PFSK-1 (cell line): ENCODE measurements around the gene AFAP1L2.

Experiments
- FOXP2 ChIP-seq: optimal IDR thresholded peaks from 2 replicates; pipeline ENCODE3; 2011; ENCODE audit warnings: borderline replicate concordance, control low read depth, inconsistent platforms; ENCODE audit not compliant: insufficient read depth; ENCODE audit errors: extremely low read length, extremely low read depth
- POLR2AphosphoS5 ChIP-seq: IDR thresholded peaks from 2 replicates; pipeline ENCODE4 v1.6.1; 2012; ENCODE audit warnings: low read depth, mild to moderate bottlenecking, control low read depth, low read length, moderate library complexity
- REST ChIP-seq, 2 experiments: IDR thresholded peaks; 2 replicates each; pipeline versions ENCODE4 v1.6.1 to v1.8.0; 2011 to 2012; ENCODE audit warnings: low read depth in 2 of 2, low read length in 2 of 2, control low read depth in 1 of 2, inconsistent platforms in 1 of 2, mild to moderate bottlenecking in 1 of 2, moderate library complexity in 1 of 2; ENCODE audit not compliant: insufficient read depth in 1 of 2
- SIN3A ChIP-seq: IDR thresholded peaks from 2 replicates; pipeline ENCODE4 v1.6.1; 2012; ENCODE audit warnings: mild to moderate bottlenecking, low read length, moderate library complexity, borderline replicate concordance; ENCODE audit not compliant: insufficient read depth
- TAF1 ChIP-seq: IDR thresholded peaks from 2 replicates; pipeline ENCODE4 v1.6.1; 2012; ENCODE audit warnings: low read length, control low read depth, borderline replicate concordance; ENCODE audit not compliant: insufficient read depth

AFAP1L2 gene

GRCh38 chr10:114295393-114295792 is 108.9 kb downstream of the AFAP1L2 start:
- TF ChIP-seq SIN3A, result no peak

- no peak for TF ChIP-seq POLR2AphosphoS5
- TF ChIP-seq REST (IDR thresholded peaks at IDR 0.05; ENCODE audit: insufficient read depth in 1 of 2, low read depth in 2 of 2, low read length in 2 of 2), result no peak
- TF ChIP-seq SIN3A, result no peak
- TF ChIP-seq TAF1, result no peak
- TF ChIP-seq FOXP2, result no peak
Observed at GRCh38 chr10:114294549-114294948, 109.8 kb downstream of the AFAP1L2 start.

- no peak for TF ChIP-seq SIN3A
- no peak for TF ChIP-seq FOXP2
- TF ChIP-seq POLR2AphosphoS5, result no peak
- TF ChIP-seq TAF1, result no peak
- TF ChIP-seq REST (IDR thresholded peaks at IDR 0.05; ENCODE audit: insufficient read depth in 1 of 2, low read depth in 2 of 2, low read length in 2 of 2), result no peak
Observed at GRCh38 chr10:114293075-114293474, 111.2 kb downstream of the AFAP1L2 start.

DNA sequence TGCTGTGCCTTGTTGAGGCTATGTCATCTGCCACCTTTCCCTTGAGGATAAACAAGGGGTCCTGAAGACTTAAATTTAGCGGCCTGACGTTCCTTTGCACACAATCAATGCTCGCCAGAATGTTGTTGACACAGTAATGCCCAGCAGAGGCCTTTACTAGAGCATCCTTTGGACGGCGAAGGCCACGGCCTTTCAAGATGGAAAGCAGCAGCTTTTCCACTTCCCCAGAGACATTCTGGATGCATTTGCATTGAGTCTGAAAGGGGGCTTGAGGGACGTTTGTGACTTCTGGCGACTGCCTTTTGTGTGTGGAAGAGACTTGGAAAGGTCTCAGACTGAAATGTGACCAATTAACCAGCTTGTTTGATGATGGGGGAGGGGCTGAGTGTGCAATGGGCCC is 112.8 kb downstream of the AFAP1L2 start:
- no peak for TF ChIP-seq TAF1
- TF ChIP-seq FOXP2, result no peak
- no peak for TF ChIP-seq SIN3A
- no peak for TF ChIP-seq REST (IDR thresholded peaks at IDR 0.05; ENCODE audit: insufficient read depth in 1 of 2, low read depth in 2 of 2, low read length in 2 of 2)
- no peak for TF ChIP-seq POLR2AphosphoS5

GRCh38 chr10:114291076-114291475 is 113.2 kb downstream of the AFAP1L2 start:
- TF ChIP-seq FOXP2 (no peak), POLR2AphosphoS5 (no peak), TAF1 (no peak), REST (IDR thresholded peaks at IDR 0.05; ENCODE audit: insufficient read depth in 1 of 2, low read depth in 2 of 2, low read length in 2 of 2) (no peak), SIN3A (no peak)
